Mucosa of descending colon (tissue), 3 donors: ENCODE measurements around the gene PADI3. TPM values are rescaled to one million over a fixed set of nuclear protein-coding genes. Genes with fewer than 3 reads are reported as not detected.

ENCODE experiments used
- ATAC-seq: fragments of 200-7000 bp; cut with Tn5 transposase; one replicate; pipeline ENCODE4 v1.9.1; 2020; ENCODE audit warnings: mild to moderate bottlenecking, moderate library complexity
- DNase-seq, 3 donors: peaks; one replicate each; pipeline ENCODE4 v3.0.0-alpha.2; 2020
- H3K36me3 ChIP-seq: fragments of 200-600 bp; one replicate; pipeline ENCODE4 v1.8.0; 2021; ENCODE audit warnings: low read depth, mild to moderate bottlenecking
- H3K4me1 ChIP-seq: fragments of 200-600 bp; one replicate; pipeline ENCODE4 v1.8.0; 2021; ENCODE audit warnings: low read depth, mild to moderate bottlenecking
- H3K4me3 ChIP-seq: fragments of 200-600 bp; one replicate; pipeline ENCODE4 v1.8.0; 2021; ENCODE audit warnings: mild to moderate bottlenecking
- H3K9me3 ChIP-seq: fragments of 200-600 bp; one replicate; pipeline ENCODE4 v1.8.0; 2021; ENCODE audit warnings: mild to moderate bottlenecking
- intact Hi-C, 2 donors: fragments of 100-400 bp; cut with DNase I in 1 of 2; cut with micrococcal nuclease in 1 of 2; formaldehyde crosslinking; loops; one replicate each; pipeline versions ENCODE4 v1.11.0 to v1.11.1; 2022; cut with DNase I, micrococcal nuclease
- total RNA-seq, 3 donors: library from RNA; stranded (reverse); fragmentation: NEBNext Ultra II Directional in 2 of 3; extraction: Animal tissue kit (Norgen Biotek cat#: 25700) in 2 of 3; gene quantifications; one replicate each; pipeline versions ENCODE4 v1.2.1 to v1.2.4, GENCODE V29; 2021 to 2023
- TF ChIP-seq, protein P1 (sequence below): fragments of 200-600 bp; IDR thresholded peaks from one replicate; pipeline ENCODE4 v1.8.0; 2022; ENCODE audit warnings: antibody characterized with exemption, mild to moderate bottlenecking
- donor health status: DM: no; HTN: no; CAD: no; lungs with moderate emphysema.
- donor health status: DM: no; HTN: no; CAD: no.
- donor health status: DM: no; HTN: yes; CAD: no.

Gene PADI3
- total RNA-seq, 3 donors from 2014 or later = 0.09 to 0.17 TPM; not detected in 1

DNA sequence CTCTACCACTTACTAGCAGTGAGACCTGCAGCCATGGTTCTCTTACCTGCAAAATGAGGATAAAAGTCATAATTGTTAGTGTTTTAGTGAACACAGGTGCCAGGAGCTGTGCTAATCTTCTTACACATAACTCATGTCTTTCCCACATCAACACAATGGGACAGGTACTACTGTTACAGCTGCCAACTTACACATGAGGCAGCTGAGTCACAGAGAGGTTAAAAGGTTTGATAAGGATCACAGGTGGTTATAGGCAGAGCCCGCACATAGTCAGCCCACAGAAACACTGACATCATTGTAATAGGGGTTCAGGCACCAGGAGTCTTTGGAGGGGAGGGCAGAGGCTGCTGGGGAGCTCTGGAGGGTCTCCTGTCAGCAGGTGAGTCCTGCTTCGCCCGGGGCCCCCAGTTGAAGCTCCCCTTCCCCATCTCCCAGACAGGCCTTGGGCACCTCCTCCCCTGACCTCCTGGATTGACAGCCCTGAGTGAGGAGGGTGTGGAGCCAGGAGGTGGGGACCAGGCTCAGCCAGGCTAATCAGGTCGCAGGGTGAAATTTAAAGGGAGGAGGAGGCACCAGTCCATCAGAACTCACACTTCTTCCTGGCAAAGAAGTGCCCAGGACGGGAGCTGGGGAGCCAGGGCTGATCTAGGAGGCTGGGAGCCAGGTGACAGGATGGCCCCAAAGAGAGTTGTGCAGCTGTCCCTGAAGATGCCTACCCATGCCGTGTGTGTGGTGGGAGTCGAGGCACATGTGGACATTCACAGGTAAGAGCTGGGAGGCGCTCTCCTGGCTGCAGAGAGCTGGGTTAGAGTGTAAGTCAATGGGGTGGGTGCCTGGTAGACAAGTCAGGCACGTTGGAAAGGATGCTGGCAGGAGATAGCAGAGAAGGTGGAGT, 44.1 kb upstream of the PADI3 start, which contains the start of gene PADI1:
PADI1 (plus strand) TSS at position 583 of the 895 bp plus-strand sequence; CDS start at position 673, 90 bp downstream.
- intact Hi-C loops = no loop called here
- TF ChIP-seq, protein P1, sequence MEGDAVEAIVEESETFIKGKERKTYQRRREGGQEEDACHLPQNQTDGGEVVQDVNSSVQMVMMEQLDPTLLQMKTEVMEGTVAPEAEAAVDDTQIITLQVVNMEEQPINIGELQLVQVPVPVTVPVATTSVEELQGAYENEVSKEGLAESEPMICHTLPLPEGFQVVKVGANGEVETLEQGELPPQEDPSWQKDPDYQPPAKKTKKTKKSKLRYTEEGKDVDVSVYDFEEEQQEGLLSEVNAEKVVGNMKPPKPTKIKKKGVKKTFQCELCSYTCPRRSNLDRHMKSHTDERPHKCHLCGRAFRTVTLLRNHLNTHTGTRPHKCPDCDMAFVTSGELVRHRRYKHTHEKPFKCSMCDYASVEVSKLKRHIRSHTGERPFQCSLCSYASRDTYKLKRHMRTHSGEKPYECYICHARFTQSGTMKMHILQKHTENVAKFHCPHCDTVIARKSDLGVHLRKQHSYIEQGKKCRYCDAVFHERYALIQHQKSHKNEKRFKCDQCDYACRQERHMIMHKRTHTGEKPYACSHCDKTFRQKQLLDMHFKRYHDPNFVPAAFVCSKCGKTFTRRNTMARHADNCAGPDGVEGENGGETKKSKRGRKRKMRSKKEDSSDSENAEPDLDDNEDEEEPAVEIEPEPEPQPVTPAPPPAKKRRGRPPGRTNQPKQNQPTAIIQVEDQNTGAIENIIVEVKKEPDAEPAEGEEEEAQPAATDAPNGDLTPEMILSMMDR = no peak
- H3K36me3 ChIP-seq = no peaks in the 10 kb centered on the region
- no peak within 1 kb of the TSS for H3K4me3 ChIP-seq
- H3K9me3 ChIP-seq = no peaks in the 10 kb centered on the region
- no peak for ATAC-seq
- peak in 2 of 3 donors; percentile 17 to 23 for DNase-seq
- no peaks in the 10 kb centered on the region for H3K4me1 ChIP-seq

DNA sequence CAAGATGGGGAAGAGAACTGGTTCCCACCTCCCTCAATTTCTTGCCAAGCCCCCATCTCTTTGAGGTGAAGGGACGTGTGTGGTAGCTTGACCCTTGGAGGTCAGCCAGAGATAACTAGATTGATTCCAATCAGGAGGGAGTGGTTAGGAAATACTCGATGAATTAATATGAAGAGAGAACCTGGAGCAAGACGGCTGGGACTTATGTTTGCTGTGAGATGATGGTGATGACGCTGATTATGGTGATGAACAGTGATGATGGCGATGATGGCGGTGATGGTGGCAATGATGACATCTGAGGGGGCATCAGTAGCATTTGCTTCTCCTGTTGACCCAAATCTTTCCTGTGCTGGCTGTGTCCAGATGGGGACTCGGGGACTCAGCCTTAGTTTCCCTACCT, 43.2 kb upstream of the PADI3 start:
- Histone ChIP-seq H3K36me3 (no peaks in the 10 kb centered on the region), H3K4me1 (no peaks in the 10 kb centered on the region), H3K9me3 (no peaks in the 10 kb centered on the region), H3K4me3 (no peak overlapping the region)
- DNase-seq (peak in 1 of 3 donors; percentile 8), ATAC-seq (no peak)
- intact Hi-C loops = no loop called here
- TF ChIP-seq, protein P1 = no peak

DNA sequence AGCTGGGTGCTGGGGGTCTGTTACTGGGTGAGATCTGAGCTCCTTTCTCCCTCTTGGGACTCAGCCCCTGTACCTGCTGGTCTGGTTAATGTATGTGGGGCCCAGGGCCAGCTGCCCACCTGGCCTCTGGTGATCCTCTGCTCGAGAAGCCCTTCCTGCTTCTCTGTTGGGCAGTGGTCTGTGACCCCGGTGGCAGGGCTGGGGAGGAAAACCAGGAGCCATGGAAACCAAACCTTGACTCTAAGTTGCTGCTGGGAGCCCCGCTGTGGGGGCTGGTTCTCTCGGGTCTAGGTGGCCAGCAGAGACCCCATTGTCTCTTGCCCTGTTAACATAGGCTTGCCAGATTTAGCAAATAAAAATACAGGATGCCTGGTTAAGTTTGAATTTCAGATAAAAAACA, 42.7 kb upstream of the PADI3 start:
- Histone ChIP-seq H3K4me3 (no peak overlapping the region), H3K9me3 (no peaks in the 10 kb centered on the region), H3K4me1 (no peaks in the 10 kb centered on the region), H3K36me3 (no peaks in the 10 kb centered on the region)
- no peak for ATAC-seq
- peak in 2 of 3 donors; percentile 9 to 18 for DNase-seq
- TF ChIP-seq, protein P1 = no peak
- intact Hi-C loops = no loop called here

DNA sequence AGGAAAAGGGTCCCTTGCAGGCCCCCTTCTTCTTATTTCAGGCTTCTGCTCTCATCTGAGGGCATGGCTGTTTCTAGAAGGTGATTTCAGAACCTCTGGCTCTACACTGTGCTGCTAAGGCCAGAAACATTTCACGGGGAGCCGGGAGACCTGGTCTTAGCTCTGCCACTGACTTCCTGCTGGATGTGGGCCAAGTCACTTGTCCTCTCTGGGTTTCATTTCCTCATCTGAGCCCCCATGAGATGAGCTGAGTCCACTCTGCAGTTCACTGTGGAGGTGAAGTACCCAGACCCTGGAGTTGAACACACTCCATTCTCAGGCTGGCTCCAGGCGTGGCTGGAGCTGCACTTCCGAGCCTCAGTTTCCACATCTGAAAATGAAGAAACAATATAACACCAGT, 41.9 kb upstream of the PADI3 start:
- ATAC-seq = peak; percentile 69
- intact Hi-C loops = no loop called here
- DNase-seq = peak in 2 of 3 donors; percentile 29 to 61

DNA sequence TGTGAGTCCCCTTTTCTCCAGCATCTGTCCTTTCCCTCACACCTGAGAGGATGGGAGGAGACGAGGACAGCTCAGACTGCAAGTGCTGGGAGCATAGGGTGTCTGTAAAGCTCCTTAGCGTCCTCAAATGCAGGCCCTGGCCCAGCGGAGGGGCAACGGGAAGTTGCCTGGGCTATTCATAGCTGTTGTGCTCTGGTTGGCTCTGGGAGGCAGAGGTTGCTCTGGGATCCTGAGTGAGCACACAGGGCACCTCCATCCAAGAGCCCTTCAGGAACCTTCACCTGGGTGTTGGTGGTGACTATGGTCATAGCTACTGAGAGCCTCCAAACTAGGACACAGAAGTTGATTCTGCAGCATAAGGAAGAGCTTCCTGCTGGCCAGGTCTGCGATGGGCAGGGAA, 41.4 kb upstream of the PADI3 start:
- no peaks in the 10 kb centered on the region for H3K9me3 ChIP-seq
- DNase-seq (peak in 1 of 3 donors; percentile 16), ATAC-seq (peak; percentile 24)
- H3K36me3 ChIP-seq = no peaks in the 10 kb centered on the region
- intact Hi-C loops = no loop called here
- H3K4me1 ChIP-seq = no peaks in the 10 kb centered on the region
- TF ChIP-seq, protein P1 = no peak
- H3K4me3 ChIP-seq = no peak overlapping the region

More for the DNA sequence above, 41.9 kb upstream of the PADI3 start:
- H3K4me1 ChIP-seq = no peaks in the 10 kb centered on the region
- TF ChIP-seq, protein P1 = no peak
- H3K4me3 ChIP-seq = no peak overlapping the region
- H3K36me3 ChIP-seq = no peaks in the 10 kb centered on the region
- no peaks in the 10 kb centered on the region for H3K9me3 ChIP-seq
